NCI-H1694 treated with DMSO at 0.1 percent for 48 hours (cell line): ENCODE measurements around the gene PACSIN1.
A peak's percentile ranks its signal among the peaks of the same experiment; 100 is the strongest.

Experiments
- DNase-seq: peaks from one replicate; lab custom pipeline; 2025; lab: John Stamatoyannopoulos, UW

The PACSIN1 gene

DNA sequence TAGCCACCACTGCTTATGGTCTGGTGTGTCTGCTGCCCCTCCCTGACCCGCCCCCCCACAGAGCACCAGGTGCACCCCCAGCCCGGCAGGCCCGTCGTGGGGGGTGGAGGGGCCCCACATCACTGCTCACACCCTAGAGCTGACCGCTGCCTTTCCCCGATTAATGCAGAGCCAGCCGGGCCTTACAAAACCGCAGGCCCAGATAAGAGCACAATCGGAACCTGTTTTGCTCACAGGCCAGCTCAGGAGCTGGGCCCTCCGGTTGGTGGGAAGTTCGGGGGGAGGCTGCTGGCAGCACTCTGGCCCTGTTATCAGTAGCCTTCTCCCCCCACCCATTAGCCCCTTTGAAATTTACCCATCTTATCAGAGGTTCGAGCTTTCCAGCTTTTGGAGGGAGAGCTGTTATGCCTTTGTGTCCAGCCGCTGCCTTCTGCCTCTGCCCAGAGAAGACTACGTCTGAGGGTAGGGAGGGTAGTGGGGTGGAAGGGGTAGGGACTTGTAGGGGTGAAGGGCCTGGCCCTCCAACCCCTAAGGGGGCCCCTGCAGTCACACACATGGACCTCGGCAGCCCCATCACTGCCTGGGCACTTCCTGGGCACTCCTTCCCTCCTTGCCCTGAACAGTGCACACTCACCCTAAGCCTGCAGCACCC lies 97.1 kb downstream of the PACSIN1 start:
- DNase-seq: no peak

- DNase-seq: no peak
Observed at GRCh38 chr6:34563513-34563870, 97.6 kb downstream of the PACSIN1 start.

DNA sequence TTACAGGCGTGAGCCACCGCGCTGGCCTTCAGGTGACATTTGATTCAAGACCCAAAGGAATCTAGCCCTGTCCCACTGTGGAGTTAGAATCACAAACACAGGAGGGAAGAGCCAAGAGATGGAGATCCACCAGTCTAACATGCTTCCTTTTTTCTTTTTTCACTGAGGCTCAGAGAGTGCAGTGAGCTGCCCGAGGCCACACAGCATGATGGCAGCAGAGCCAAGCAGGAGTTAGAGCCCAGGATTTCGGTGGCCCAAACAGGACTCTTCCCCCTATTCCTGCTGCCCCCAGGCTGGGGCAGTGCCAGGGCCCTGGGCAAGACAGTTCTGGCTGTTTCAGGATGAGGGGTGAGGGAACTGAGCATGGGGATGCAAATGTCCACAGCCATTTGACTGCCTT lies 98.3 kb downstream of the PACSIN1 start:
- DNase-seq: no peak

GRCh38 chr6:34565722-34566137 lies 99.9 kb downstream of the PACSIN1 start:
- peak; percentile 5 for DNase-seq

DNA sequence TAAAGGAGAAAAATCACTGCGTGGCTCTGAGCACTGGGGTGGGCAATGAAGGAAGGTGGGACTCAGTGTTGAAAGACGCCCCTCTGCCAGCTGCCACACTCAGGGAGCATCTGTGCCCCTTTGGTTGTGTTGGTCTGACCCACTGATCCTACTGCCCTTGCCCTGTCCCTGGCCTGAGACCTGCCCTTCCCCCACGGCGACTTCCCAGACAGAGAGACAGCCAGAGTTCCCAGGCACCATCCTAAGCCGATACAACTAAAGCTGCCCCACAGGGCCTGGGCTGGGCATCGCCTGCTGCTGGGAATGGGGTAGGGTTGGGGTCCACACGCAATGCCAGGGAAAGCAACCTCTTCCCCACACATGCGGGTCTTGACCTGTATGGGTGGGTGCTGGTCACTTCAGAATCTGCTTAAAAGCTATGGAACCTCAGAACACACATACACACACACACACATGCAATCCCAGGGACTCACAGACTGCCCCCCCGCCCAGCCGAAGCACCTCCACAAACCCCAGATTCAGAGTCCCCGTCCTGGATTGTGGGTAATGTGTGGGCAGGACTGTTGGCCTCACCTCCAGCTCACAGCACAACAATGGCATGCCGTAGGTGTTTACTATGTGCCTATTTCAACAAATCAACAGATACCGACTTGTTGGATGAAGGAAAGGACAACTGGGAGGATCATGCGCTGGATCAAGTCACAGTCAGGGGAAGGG lies 101.1 kb downstream of the PACSIN1 start:
- DNase-seq: no peak

DNA sequence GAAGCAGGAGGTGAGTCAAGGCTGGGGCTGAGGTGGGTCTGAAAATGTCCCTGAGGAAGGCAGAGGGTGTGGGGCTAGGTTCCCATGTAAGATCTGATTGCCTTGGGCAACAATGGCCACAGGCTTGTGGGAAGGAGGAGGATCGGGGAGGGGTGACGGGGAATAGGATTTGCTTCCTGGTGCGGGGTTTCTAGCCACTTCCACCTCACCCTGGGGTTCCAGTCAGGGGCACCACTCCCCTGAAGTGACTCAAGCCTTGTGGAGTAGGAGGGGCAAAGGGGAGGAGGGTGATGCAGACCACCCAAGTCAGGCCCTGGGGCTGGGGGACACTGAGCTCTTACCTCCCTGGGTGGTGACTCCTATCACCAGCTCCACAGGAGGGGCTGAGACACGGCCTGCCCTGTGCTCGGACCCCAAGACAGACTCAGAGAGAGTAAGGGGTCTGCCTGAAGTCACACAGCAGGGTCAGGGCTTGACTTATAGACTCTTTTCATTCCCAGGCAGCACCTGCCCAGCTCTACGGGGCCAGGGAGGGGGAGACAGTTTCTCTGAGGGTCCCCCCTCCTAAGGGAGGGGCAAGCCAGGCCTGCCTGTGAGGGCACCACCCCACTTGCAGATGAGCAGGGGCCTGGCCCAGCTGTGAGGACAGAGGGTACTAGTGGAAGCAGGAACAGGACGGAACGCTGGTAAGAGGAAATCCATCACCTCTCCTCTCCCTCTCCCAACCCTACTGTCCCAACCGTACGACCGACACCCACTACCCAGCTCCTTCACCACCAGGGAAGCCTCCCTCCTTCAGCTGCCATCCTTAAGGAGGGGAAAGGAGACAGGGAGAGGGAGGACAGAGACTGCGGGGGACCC lies 102.7 kb downstream of the PACSIN1 start:
- DNase-seq: no peak

- DNase-seq: no peak
Observed at GRCh38 chr6:34569361-34569973, 103.6 kb downstream of the PACSIN1 start.

DNA sequence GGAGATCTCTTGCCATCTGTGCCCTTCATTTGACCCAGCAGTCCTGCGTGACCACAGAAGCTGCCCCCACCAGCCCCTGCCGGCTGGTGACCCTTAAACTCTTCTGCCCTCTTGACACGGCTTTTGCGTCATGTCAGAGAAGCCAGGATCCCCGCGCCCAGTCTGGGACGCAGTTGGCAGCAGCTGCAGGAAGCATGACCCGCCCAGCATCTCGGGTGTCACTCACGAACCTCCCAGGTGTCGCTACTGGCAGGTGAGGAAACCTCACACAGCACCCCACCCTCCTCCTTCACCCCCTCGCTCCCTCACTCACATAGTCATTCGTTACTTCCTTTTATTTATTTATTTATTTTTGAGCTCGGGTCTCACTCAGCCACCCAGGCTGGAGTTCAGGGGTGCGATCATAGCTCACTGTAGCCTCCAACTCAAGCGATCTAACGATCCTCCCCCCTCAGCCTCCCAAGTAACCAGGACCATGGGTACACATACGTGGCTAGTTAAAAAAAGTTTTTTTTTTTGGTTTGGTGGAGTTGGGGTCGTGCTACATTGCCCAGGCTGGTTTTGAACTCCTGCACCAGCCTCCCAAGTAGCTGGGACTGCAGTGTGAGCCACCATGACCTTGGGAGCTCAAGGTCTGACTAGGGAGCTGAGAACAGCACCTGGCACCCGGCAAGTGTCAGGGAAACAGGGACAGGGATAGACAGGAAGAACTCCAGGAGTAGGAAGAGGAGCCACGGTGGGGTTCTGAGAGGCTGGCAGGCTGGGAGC lies 104.4 kb downstream of the PACSIN1 start:
- no peak for DNase-seq

- no peak for DNase-seq
Observed at GRCh38 chr6:34571388-34571787, 105.5 kb downstream of the PACSIN1 start.

DNA sequence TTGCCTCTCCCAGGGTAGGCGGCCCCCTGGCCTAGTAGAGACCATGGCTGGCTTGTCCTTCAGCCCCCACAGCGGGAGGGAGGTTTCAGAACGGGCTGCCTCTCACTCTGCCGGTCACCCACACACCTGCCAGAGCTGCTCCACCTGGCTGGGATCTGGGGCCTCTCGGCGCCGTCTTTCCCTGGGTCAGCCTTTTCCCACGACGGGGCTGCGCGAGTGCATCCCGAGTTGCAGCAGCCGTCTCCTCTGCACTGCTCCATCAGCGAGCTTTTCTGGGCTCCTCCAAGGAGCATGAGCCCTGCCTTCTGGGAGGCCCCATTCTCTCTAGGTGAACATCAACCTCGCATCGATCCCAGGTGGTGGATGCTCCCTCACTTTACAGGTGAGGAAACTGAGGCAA lies 106.1 kb downstream of the PACSIN1 start:
- DNase-seq: no peak

- no peak for DNase-seq
Observed at GRCh38 chr6:34572585-34572984, 106.7 kb downstream of the PACSIN1 start.

DNA sequence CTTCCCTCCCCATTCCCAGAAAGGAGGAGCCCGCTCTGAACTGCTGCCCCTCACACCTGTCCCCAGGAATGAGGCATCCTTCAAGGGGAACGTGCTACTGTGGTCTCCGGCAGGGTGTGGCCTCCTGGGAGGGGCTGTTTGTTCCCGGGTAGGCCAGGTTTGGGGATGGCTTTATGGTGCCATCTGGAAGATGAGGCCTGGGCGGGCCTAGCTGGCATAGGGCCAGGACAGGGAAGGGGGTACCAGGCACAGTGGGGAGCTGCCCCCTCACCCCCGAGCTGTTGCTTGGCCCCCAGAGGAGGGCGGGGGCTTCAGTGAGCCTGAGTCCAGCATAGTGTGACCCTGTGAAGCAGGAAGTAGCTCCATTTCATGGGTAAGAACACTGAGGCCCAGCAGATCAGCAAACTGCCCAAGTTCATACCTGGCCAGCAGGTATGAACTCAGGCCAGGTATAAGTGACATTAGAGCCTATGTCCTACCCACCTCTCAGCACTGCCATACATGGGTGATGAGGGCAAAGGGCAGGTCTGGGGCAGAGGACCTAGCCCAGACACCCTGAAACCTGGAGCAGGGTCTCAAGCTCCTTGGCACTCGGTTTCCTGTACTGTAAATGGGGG lies 107.8 kb downstream of the PACSIN1 start:
- no peak for DNase-seq

- DNase-seq: no peak
Observed at GRCh38 chr6:34574647-34575293, 108.9 kb downstream of the PACSIN1 start.

GRCh38 chr6:34575326-34575725 lies 109.5 kb downstream of the PACSIN1 start:
- no peak for DNase-seq

DNA sequence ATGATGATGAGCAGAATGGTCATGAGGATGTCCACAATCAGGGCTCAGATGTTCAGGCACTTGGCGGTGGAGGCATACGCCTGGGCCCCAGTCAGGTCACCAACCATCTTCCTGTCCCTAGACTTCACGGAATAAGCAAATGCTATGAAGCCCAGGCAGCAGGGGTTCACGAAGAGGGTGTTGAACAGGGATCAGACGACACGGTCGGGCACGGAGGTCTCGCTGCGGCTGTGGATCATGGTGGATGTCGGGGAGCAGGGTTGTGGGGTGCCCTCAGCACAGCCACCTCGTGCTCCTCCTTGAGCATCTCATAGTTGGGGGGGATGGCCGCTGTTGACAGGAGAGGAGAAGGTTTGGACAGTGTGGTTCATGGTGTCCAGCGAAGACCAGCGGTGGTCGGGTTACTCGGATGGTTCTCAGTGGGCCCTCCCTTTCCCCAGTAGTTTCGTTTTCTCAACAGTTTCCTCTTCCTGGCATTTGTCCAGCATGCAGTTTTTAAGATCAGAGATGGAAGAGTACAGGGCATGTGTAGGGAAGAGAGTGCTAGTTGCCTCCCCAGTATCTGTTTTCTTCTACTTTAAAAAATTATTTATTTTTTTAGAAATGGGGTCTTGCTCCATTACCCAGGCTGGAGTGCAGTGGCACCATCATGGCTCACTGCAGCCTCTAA lies 110.5 kb downstream of the PACSIN1 start:
- DNase-seq: no peak

GRCh38 chr6:34578445-34579262 lies 112.8 kb downstream of the PACSIN1 start:
- DNase-seq: no peak

- no peak for DNase-seq
Observed at GRCh38 chr6:34580707-34581560, 115.1 kb downstream of the PACSIN1 start.

DNA sequence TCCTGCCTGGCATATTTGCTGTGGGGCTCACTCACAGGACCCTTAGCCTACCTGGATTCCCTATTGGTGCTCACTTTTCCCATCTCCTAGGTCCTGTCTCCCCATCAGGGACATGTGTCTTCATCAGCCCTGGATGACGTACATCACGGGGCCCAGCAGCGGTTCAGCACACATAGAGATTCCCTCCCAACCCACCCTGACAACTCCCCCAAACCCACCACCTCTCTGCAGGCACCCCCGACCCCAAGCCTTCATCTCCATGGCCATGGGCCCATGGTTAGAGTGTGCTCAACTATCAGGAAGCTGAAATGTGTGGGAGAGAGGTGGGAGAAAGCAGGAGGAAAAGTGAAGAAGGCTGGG lies 115.7 kb downstream of the PACSIN1 start:
- DNase-seq: no peak
